H1 (cell line): ENCODE data around the gene DENND1A. TPM values are rescaled to one million over a fixed set of nuclear protein-coding genes. Genes with fewer than 3 reads are reported as not detected.

Experiments
- CTCF ChIA-PET: fragments of 300-600 bp; sonication (Branson Sonifier 250); formaldehyde crosslinking; loops from one replicate; lab custom pipeline; 2021; ENCODE audit not compliant: partially characterized antibody; lab: Charles Lee
- POLR2A ChIA-PET: fragments of 300-600 bp; sonication (Branson Sonifier 250); formaldehyde crosslinking; loops from one replicate; lab custom pipeline; 2021; ENCODE audit warnings: inconsistent platforms; ENCODE audit not compliant: partially characterized antibody; lab: Charles Lee
- DNase-seq, 2 experiments: peaks; one replicate each; pipeline versions ENCODE4 v3.0.0 to v3.0.0-alpha.2; 2010 to 2022; ENCODE audit warnings: low spot score in 2 of 2, low read depth in 1 of 2, mixed read lengths in 1 of 2
- FAIRE-seq: peaks from 2 replicates; lab custom pipeline; 2011; peaks lifted over from hg19 to GRCh38; lab: Jason Lieb, UNC
- H2AFZ ChIP-seq: 2 replicates; pipeline ENCODE4 v1.8.1; 2012; ENCODE audit warnings: low read length, inconsistent platforms
- H2AK5ac ChIP-seq: 2 replicates; pipeline ENCODE4 v1.6.1; 2013; ENCODE audit warnings: low read depth, low read length
- H2BK120ac ChIP-seq: replicated peaks from 2 replicates; pipeline ENCODE3; 2013; ENCODE audit warnings: low read depth, low read length, inconsistent platforms
- H2BK12ac ChIP-seq: 2 replicates; pipeline ENCODE4 v1.6.1; 2013; ENCODE audit warnings: low read depth, low read length
- H2BK15ac ChIP-seq: 2 replicates; pipeline ENCODE4 v1.6.1; 2013; ENCODE audit warnings: low read length
- H2BK20ac ChIP-seq: 2 replicates; pipeline ENCODE4 v1.6.1; 2013; ENCODE audit warnings: low read length
- H2BK5ac ChIP-seq: 2 replicates; pipeline ENCODE4 v1.6.1; 2013; ENCODE audit warnings: low read depth, low read length
- H3K14ac ChIP-seq: 2 replicates; pipeline ENCODE4 v1.6.1; 2013; ENCODE audit warnings: inconsistent platforms; ENCODE audit not compliant: insufficient read length
- H3K18ac ChIP-seq: 2 replicates; pipeline ENCODE4 v1.6.1; 2013; ENCODE audit warnings: low read length; ENCODE audit errors: extremely low read depth
- H3K23ac ChIP-seq: 2 replicates; pipeline ENCODE4 v1.6.1; 2013; ENCODE audit warnings: inconsistent platforms; ENCODE audit not compliant: insufficient read length
- H3K23me2 ChIP-seq: 2 replicates; pipeline ENCODE4 v1.6.1; 2013; ENCODE audit warnings: low read depth, low read length
- H3K27ac ChIP-seq: 2 replicates; pipeline ENCODE4 v1.6.1; 2011; ENCODE audit warnings: low read depth, low read length, inconsistent platforms
- H3K27me3 ChIP-seq, 4 experiments: replicated peaks in 1 of 4; 1 replicate in 1 of 4; 2 replicates in 3 of 4; pipeline versions ENCODE4 v1.6.1 to v1.8.1; 2011 to 2013; ENCODE audit warnings: low read length in 3 of 4, mild to moderate bottlenecking in 3 of 4, inconsistent platforms in 2 of 4, mixed read lengths in 2 of 4, moderate library complexity in 1 of 4; ENCODE audit not compliant: control insufficient read depth in 3 of 4, insufficient read depth in 3 of 4; ENCODE audit errors: extremely low read depth in 1 of 4
- H3K36me3 ChIP-seq, 4 experiments: 2 replicates each; pipeline versions ENCODE4 v1.6.1 to v1.8.1; 2011 to 2013; ENCODE audit warnings: mild to moderate bottlenecking in 4 of 4, low read length in 3 of 4, moderate library complexity in 2 of 4, control low read depth in 1 of 4, inconsistent platforms in 1 of 4; ENCODE audit not compliant: insufficient read depth in 4 of 4, control insufficient read depth in 2 of 4
- H3K4ac ChIP-seq: replicated peaks from 2 replicates; pipeline ENCODE3; 2013; ENCODE audit warnings: low read length, low read depth, mixed read lengths, inconsistent platforms; ENCODE audit not compliant: insufficient read length
- H3K4me1 ChIP-seq, 4 experiments: replicated peaks in 1 of 4; 1 replicate in 1 of 4; 2 replicates in 3 of 4; pipeline versions ENCODE4 v1.6.1 to v1.8.1; 2011 to 2013; ENCODE audit warnings: low read length in 3 of 4, inconsistent platforms in 2 of 4, mixed read lengths in 1 of 4; ENCODE audit not compliant: insufficient read depth in 4 of 4, control insufficient read depth in 3 of 4
- H3K4me2 ChIP-seq, 2 experiments: 2 replicates each; pipeline versions ENCODE4 v1.6.1 to v1.8.1; 2011 to 2013; ENCODE audit warnings: low read depth in 2 of 2, low read length in 2 of 2, control low read depth in 1 of 2, inconsistent platforms in 1 of 2, mild to moderate bottlenecking in 1 of 2; ENCODE audit not compliant: insufficient read depth in 1 of 2
- H3K4me3 ChIP-seq, 4 experiments: fragments of 200-600, 300-600 bp in 1 of 4; sonication (generic), shearing (Covaris generic), sonication (Bioruptor Twin) in 1 of 4; 2 replicates each; pipeline versions ENCODE4 v1.5.1 to v1.8.1; 2011 to 2016; ENCODE audit warnings: low read length in 4 of 4, low read depth in 3 of 4, control low read depth in 2 of 4, inconsistent platforms in 2 of 4, mild to moderate bottlenecking in 2 of 4, mixed read lengths in 1 of 4, moderate library complexity in 1 of 4; ENCODE audit not compliant: insufficient read depth in 2 of 4; ENCODE audit errors: extremely low read depth in 1 of 4
- H3K56ac ChIP-seq: replicated peaks from 2 replicates; pipeline ENCODE3; 2013; ENCODE audit warnings: low read depth, mild to moderate bottlenecking, mixed read lengths, low read length, inconsistent platforms; ENCODE audit not compliant: insufficient read length
- H3K79me1 ChIP-seq: 2 replicates; pipeline ENCODE4 v1.6.1; 2013; ENCODE audit warnings: low read depth, low read length, control low read depth
- H3K79me2 ChIP-seq, 2 experiments: 2 replicates each; pipeline versions ENCODE4 v1.6.1 to v1.8.1; 2012 to 2013; ENCODE audit warnings: low read length in 2 of 2, mild to moderate bottlenecking in 2 of 2, inconsistent platforms in 1 of 2; ENCODE audit not compliant: insufficient read depth in 2 of 2, control insufficient read depth in 1 of 2
- H3K9ac ChIP-seq, 4 experiments: replicated peaks in 1 of 4; 1 replicate in 1 of 4; 2 replicates in 3 of 4; pipeline versions ENCODE4 v1.6.1 to v1.8.1; 2011 to 2013; ENCODE audit warnings: low read depth in 3 of 4, low read length in 3 of 4, control low read depth in 2 of 4, mild to moderate bottlenecking in 2 of 4, moderate library complexity in 2 of 4, inconsistent platforms in 1 of 4; ENCODE audit errors: extremely low read depth in 1 of 4
- H3K9me3 ChIP-seq, 2 experiments: 2 replicates each; pipeline versions ENCODE4 v1.6.1 to v1.8.1; 2012 to 2013; ENCODE audit warnings: mild to moderate bottlenecking in 2 of 2, moderate library complexity in 2 of 2, control low read depth in 1 of 2, inconsistent platforms in 1 of 2, low read depth in 1 of 2, low read length in 1 of 2, mixed read lengths in 1 of 2; ENCODE audit not compliant: insufficient read depth in 2 of 2
- H4K20me1 ChIP-seq, 2 experiments: replicated peaks in 1 of 2; 2 replicates each; pipeline versions ENCODE3 to v1.8.1; 2011 to 2013; ENCODE audit warnings: inconsistent platforms in 2 of 2, low read length in 2 of 2, mild to moderate bottlenecking in 1 of 2; ENCODE audit not compliant: insufficient read depth in 2 of 2, control insufficient read depth in 1 of 2
- H4K5ac ChIP-seq: 2 replicates; pipeline ENCODE4 v1.6.1; 2013; ENCODE audit warnings: low read length, low read depth, mixed read lengths, inconsistent platforms; ENCODE audit not compliant: insufficient read length
- H4K8ac ChIP-seq: 2 replicates; pipeline ENCODE4 v1.8.0; 2013; ENCODE audit warnings: mild to moderate bottlenecking, moderate library complexity, low read length, inconsistent platforms; ENCODE audit not compliant: insufficient read depth; ENCODE audit errors: extremely low read depth
- H4K91ac ChIP-seq: replicated peaks from 2 replicates; pipeline ENCODE3; 2013; ENCODE audit warnings: low read length, mixed read lengths, inconsistent platforms; ENCODE audit not compliant: insufficient read length
- CHD2 ChIP-seq: IDR thresholded peaks from 2 replicates; pipeline ENCODE4 v1.6.1; 2012; ENCODE audit warnings: low read length, improper control_type of control experiment
- CTBP2 ChIP-seq: IDR thresholded peaks from 2 replicates; pipeline ENCODE4 v1.7.0; 2011; ENCODE audit warnings: borderline replicate concordance, mild to moderate bottlenecking, moderate library complexity, mixed read lengths, low read length; ENCODE audit not compliant: insufficient read depth, insufficient read length
- POLR2AphosphoS5 ChIP-seq: IDR thresholded peaks from 2 replicates; pipeline ENCODE4 v1.6.1; 2011; ENCODE audit warnings: low read depth, low read length
- SRF ChIP-seq: IDR thresholded peaks from 2 replicates; pipeline ENCODE4 v1.6.1; 2011; ENCODE audit warnings: mild to moderate bottlenecking, low read depth, low read length, moderate library complexity
- YY1 ChIP-seq: IDR thresholded peaks from 2 replicates; pipeline ENCODE4 v1.6.1; 2011; ENCODE audit warnings: low read depth, mild to moderate bottlenecking, low read length
- WGBS, 2 experiments: shearing (Covaris generic) in 1 of 2; methylation state at CpG; one replicate each; pipeline versions ENCODE4 v1.1.6 to v1.1.7; 2013 to 2015; ENCODE audit warnings: low lambda C conversion rate in 2 of 2, mixed read lengths in 2 of 2, inconsistent platforms in 1 of 2, low coverage in 1 of 2, missing lambda C conversion rate in 1 of 2; ENCODE audit not compliant: insufficient replicate concordance in 2 of 2, insufficient coverage in 1 of 2, insufficient read length in 1 of 2; ENCODE audit errors: extremely low coverage in 1 of 2, missing lambda C conversion rate in 1 of 2; 5-methylcytosine and 5-hydroxymethylcytosine counted together
- polyA plus RNA-seq, 7 experiments: library from polyadenylated mRNA; depleted of rRNA in 3 of 7; stranded (reverse) in 5 of 7; unstranded in 2 of 7; fragments of >200 nt in 5 of 7; fragments of 200-250 nt in 2 of 7; gene quantifications; 1 replicate in 5 of 7; 2 replicates in 1 of 7; 4 replicates in 1 of 7; pipeline versions ENCODE4 v1.2.1 to v1.2.3, GENCODE V29; 2011 to 2013; ENCODE audit warnings: missing spikeins in 2 of 7, mixed read lengths in 2 of 7
- total RNA-seq: library from RNA; stranded (reverse); fragmentation: NEBNext Ultra II Directional; extraction: Animal tissue kit (Norgen Biotek cat#: 25700); gene quantifications from 2 replicates; pipeline ENCODE4 v1.2.1, GENCODE V29; 2021

Gene DENND1A
- total and polyA plus RNA-seq, 2 of the 8 experiments (the other 6 are each of a cell fraction or from before 2014, with no cell fraction given) = 24.1 to 26.4 TPM

DNA sequence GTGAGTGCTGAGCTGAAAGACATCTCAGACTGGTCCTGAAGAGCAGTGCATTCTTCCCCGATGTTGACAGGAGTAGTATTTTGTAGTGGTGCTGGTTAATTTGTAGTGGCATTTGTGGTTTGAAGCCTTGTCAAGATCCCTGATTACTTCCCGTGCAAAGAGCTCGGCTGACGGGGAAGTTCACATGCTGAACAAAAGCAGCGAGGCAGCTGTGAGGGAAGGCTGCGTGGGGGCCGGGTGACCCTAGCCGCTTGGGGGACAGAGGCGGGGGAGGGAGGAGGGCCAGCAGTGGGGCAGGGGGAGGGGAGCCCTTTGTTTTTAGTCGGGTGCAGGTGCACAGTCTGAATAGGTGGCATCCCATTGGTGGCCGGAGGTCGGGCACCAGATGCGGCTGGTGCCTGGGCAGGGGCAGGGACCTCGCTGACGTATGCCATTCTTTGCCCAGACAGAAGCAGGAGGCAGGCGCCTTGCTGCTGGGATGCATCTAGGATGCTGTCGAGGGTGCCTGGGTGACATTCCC, 509.3 kb downstream of the DENND1A start:
- WGBS, 2 experiments = 89% methylated on average over 11 of the region's 17 CpGs; no CpG with 5 or more reads in 1 of the 2 experiments
- H4K20me1 ChIP-seq = no peaks in the 10 kb centered on the region
- H2AK5ac ChIP-seq = no peak overlapping the region
- no peak overlapping the region for H2BK12ac ChIP-seq
- H3K18ac ChIP-seq = no peak overlapping the region
- no peak overlapping the region for H4K5ac ChIP-seq
- H3K36me3 ChIP-seq = no peaks in the 10 kb centered on the region
- H3K9ac ChIP-seq = no peak overlapping the region
- H3K79me1 ChIP-seq = no peaks in the 10 kb centered on the region
- no peak for FAIRE-seq
- no peak overlapping the region for H2BK20ac ChIP-seq
- no peak overlapping the region for H2BK5ac ChIP-seq
- CTCF ChIA-PET = interaction anchor here (0.6 to 2.5 kb wide), 4 partner anchors 18 to 153 kb away, joined by 3 to 10 read pairs (median 4); no protein-coding TSS in a partner anchor
- H3K27me3 ChIP-seq = no peaks in the 10 kb centered on the region
- no peak overlapping the region for H4K8ac ChIP-seq
- no peak overlapping the region for H2AFZ ChIP-seq
- DNase-seq = no peak
- no peak overlapping the region for H3K56ac ChIP-seq
- no peak overlapping the region for H3K4me3 ChIP-seq
- H3K4me1 ChIP-seq = peaks cover 5 to 14% (median 11%) of the 10 kb centered on the region in 4 experiments
- H3K14ac ChIP-seq = no peak overlapping the region
- H3K23me2 ChIP-seq = no peaks in the 10 kb centered on the region
- no peaks in the 10 kb centered on the region for H3K9me3 ChIP-seq
- H3K79me2 ChIP-seq = no peaks in the 10 kb centered on the region
- no peak overlapping the region for H2BK15ac ChIP-seq
- no peak overlapping the region for H3K27ac ChIP-seq
- H3K23ac ChIP-seq = no peak overlapping the region
- no peak overlapping the region for H2BK120ac ChIP-seq
- no peak overlapping the region for H3K4me2 ChIP-seq
- no peak overlapping the region for H3K4ac ChIP-seq
- H4K91ac ChIP-seq = no peak overlapping the region
- TF ChIP-seq CTBP2 = no peak
- no peak for TF ChIP-seq SRF
- TF ChIP-seq CHD2 = no peak
- TF ChIP-seq YY1 = no peak
- no peak for TF ChIP-seq POLR2AphosphoS5
- TF ChIP-seq, all 59 proteins: peak for 0
- POLR2A ChIA-PET = interaction anchor here (1.4 to 1.6 kb wide), 2 partner anchors 9 to 11 kb away, joined by 3 read pairs; no protein-coding TSS in a partner anchor
